Measurements from ENCODE around the gene SYCN.

DNA sequence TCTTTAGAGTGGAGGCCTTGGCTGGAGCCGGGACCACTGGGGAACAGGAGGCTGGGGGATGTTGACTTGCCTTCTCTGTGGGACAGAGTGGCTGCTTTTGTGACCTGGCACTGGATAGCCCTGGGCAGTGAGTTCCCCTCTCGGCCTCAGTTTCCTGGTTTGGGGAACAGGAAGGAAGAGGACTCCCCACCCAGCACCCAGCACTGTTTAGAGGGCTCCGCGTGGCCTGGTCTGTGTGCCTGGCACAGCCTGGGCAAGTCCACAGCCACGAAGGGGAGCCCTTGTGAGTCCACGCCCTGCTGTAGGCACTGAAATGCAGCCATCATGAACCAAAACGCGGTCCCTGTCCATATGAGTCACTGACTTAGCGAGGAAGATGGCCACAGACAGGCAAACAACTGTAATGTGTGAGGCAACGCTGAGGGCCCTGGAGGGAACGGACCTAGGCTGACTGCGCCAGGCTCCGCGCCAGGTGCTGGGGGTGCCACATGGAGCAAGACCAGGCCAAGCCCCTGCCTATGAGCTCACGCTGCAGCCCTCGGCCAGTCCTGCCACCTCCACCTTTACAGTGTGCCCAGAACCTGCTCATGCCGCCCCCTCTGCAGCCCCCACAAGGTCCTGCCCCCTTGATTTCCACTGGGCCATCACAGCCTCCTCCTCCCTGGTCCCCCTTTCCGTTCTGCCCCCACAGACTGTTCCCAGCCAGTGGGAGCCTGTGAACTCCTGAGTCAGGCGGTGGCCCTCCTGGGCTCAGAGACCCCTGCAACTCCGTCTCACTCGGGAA is 43.0 kb downstream of the SYCN start:
- TF ChIP-seq POLR2AphosphoS5 (IDR thresholded peaks at IDR 0.05; ENCODE audit: low read depth, low read length) (no peak), POLR2A (IDR thresholded peaks at IDR 0.05; ENCODE audit: low read depth, low read length) (no peak), PAX5 (IDR thresholded peaks at IDR 0.05; ENCODE audit: insufficient read depth, low read length, severe bottlenecking) (no peak), TAF1 (IDR thresholded peaks at IDR 0.05; ENCODE audit: low read depth, low read length) (no peak)

All from GM12891 (cell line).